Hypothalamus (tissue), 51 donors: ENCODE results near the gene NPAS3.

Experiments
- DNase-seq, 51 donors: peaks; one replicate each; lab custom pipeline; 2025; lab: John Stamatoyannopoulos, UW

Gene NPAS3

GRCh38 chr14:33642691-33643244 is 704.1 kb downstream of the NPAS3 start:
- DNase-seq, result no peak

DNA sequence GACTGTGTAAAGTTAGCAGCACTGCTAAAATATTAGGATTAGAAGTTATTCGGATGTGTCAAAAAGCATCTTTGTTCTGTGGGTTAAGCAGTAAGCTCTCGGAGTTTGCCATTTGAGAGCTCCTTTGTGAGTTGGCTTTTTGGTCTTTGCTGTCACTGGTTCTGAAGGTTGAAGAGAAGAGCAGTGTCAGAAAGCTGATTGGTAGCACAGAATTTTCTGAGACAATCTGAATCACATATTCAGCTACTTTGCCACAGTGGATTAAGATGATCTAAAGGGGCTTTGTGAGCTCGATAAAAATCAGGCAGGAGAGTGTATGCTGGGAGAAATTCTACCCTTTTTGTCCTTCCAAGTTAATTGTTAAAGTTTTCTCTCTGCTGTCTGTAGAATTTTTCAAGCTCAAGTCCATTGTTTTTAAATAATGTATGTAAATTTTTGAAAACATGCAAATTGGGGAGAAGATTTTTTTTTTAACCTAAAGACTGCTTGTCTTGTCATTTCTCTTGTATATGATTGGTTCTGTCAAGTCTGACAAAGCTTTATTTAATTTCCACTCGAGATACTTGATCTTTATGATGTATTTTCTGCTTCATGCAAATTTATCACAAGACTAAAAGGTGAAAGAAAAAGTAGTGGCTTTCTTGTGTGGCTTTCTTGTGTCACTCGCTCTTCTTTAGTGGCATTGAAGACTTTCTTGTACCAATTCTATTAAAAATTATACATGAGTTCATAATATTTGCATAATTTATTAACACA is 704.9 kb downstream of the NPAS3 start:
- no peak for DNase-seq

GRCh38 chr14:33646692-33647260 is 708.1 kb downstream of the NPAS3 start:
- no peak for DNase-seq

GRCh38 chr14:33647385-33647786 is 708.7 kb downstream of the NPAS3 start:
- no peak for DNase-seq

DNA sequence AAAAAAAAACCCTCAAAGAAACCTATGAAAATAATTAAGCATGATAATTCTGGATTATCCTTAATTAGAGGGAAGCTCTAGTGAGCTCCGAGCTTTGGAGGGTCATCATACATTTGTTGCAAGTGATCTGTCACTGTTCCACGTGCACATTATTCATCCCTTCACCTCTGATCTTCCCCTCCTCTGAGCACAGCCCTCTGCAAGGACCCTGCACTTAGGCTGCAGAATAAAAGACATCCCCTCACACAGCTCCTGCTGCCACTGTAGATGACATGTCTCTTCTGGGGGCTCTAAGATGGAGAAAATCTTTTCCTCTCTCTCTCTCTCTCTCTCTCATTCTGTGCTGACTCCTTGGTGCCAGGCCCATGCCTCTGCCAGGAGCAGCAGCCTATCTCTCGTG is 711.8 kb downstream of the NPAS3 start:
- no peak for DNase-seq

DNA sequence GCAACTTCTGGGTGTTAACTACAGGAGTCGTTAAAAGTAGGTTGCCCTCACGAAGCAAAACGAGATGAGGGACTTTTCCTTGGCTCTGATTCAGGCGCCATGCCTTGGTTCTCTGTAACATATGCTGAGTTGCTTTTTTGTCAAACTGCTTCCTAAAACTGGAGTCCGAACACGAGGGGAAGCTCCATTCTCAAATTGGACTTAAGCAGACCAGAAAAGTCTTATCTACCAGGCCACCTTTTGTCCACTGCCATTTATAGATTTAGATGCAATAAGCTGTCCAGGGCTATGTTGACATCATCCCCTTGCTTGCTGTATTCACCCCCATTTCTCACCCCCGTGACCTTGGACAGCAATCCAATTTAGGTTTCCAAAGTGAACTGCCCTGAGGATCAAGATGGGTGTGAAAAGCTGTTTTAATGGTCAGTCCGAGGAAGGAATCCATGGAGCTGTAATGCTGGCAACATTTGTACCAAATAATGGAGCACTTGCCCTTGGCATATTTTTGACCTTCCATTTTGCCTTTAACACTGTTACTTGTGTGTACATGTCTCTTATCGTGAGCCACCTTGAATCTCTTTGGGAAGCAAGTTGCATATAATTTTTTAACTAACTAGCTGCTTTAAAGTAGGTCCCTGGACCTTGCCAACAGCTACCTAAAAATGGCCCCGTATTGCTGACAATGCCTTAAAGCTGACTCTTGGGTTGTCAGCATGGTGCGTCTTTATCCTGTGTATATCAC is 714.1 kb downstream of the NPAS3 start:
- no peak for DNase-seq

GRCh38 chr14:33653308-33653695 is 714.6 kb downstream of the NPAS3 start:
- DNase-seq, result no peak

GRCh38 chr14:33655421-33655820 is 716.7 kb downstream of the NPAS3 start:
- no peak for DNase-seq

DNA sequence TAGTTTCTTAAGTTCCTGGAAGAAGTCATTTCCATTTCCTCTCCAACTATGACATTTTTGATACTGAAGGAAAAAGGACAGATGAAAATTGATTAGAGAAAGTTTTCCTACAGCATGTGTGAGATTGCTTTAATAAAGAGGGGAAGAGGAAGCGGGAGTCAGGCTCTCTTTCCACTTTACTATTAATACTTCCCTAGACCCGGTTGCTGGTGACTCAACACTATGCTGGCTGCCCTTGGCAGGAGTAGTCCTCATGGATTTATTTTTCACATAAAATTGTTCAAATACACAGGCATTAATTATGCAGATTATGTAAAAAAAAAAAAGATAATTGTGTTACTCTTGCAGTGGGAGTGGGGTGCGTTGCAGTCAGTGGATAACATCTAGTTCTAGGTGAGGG is 718.8 kb downstream of the NPAS3 start:
- DNase-seq, result no peak

DNA sequence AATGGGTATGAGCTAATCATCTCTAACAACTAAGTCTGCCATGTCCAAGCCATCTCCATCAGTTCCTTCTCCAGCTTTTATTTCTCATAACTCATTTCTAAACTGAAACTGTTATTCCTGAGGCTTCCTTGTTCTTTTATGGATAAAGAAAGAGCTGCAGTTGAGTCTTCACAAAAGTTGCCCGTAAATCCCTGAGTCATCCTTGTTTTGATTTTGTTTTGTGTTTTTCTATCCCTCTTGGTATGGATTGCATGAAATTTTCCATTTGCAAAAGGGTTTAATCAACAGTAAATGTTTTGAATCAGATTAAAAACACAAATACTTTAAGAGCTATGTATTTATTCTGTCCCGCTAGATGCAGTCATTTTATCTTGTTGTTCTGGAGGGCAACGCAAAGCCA is 721.6 kb downstream of the NPAS3 start:
- no peak for DNase-seq

DNA sequence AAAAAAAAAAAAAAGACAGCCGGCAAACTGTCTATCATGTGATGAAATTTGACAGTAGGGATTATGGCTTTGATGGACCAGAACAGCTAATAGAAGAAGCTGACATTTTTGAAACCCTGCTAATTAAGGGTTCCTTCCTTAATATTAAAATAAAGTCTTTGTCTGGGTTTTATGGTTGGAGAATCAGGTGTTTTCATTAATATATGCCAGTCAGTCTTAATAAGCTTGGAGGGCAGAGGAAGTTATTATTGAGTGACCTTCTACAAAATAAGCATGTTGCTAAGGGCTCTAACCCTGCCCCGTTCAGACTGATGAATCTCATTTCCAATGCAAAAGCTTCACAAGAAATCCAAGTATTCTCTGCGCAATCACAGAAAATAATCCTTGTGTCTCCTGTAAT is 722.4 kb downstream of the NPAS3 start:
- no peak for DNase-seq

DNA sequence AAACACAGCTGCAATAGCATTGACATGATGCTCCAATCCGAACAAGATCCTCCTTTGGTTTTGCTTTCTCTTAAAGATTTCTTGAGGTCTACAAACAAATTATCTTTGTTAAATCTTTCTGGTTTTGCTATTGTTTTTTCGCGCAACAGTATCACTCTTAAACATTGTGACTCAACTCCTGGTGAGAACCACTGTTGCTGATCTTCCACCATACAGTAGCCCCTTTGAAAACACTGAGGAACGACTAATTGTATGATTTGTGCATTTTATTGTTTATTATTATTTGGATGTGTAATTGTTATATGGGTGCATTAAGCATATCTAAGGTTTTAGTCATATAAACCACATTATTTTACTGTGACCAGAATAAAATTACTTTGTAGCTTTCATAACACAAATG is 729.4 kb downstream of the NPAS3 start:
- DNase-seq, result no peak

- DNase-seq, result no peak
These were observed 730.4 kb downstream of the NPAS3 start for GRCh38 chr14:33669111-33669510.

GRCh38 chr14:33670235-33670634 is 731.6 kb downstream of the NPAS3 start:
- DNase-seq, result no peak

DNA sequence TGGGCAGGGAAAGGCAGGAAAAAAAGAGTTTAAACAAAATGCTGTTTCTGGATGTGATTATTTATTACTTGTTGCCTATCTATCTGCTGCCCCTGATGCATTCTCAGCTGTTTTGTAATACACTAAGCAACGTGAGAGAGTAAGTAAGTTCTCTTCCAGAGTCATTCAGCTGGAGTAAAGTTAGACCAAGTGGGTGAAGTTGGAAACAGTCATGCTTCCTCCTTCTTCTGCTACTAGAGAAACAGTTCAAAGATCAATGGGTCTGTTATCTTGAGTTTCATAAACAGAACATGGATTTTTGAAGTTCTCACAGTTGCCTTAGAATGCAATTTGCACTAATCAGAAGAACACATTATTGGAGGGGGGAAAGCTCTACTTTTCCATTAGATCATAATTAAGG is 732.9 kb downstream of the NPAS3 start:
- DNase-seq, result no peak

DNA sequence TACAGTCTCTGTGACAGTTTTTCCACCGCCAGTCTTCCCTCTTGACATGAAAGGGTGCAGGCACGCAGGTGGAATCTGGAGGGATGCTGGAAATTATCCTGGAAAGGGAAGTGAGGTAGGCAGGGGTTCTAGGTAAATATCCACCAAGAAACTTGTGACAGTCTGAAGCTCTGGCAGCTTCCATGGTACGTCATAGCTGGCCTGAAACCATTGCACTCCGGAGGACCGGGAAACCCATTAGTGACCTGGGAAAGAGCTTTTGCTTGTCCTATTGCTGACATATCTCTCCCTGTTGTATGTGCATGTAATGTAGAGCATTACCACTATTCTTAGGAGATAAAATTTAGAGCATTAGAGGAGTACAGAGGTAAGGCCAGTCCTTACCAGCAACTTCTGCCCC is 736.2 kb downstream of the NPAS3 start:
- DNase-seq, result no peak

- no peak for DNase-seq
These were observed 736.9 kb downstream of the NPAS3 start for GRCh38 chr14:33675415-33676130.

GRCh38 chr14:33676135-33676566 is 737.5 kb downstream of the NPAS3 start:
- DNase-seq, result peak in 34 of 51 donors; percentile 4 to 74 (median 30)

GRCh38 chr14:33676891-33677290 is 738.2 kb downstream of the NPAS3 start:
- no peak for DNase-seq

DNA sequence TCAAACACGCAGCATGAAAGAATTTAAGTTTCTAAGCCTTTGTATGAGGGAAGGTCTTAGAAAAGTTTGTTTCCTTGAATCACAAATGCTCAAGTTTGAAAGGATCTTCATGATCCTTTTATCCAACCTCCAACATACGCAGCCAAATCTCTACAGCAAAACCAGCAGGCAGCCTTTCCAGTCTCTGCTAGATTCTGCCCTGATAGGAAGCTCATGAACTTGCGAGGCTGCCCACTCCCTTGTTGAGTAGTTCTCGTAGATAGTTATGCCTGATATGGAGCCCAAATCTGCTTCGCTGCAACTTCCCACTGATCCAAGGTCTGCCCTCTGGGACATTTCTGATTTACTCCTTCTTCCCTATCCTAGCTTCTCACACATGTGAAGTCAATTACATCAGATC is 739.3 kb downstream of the NPAS3 start:
- DNase-seq, result no peak

GRCh38 chr14:33679025-33679424 is 740.3 kb downstream of the NPAS3 start:
- DNase-seq, result no peak
